GM19397 (cell line): ENCODE measurements around the gene FOXI1.
"Not testable (repeated sequence)": the region's sequence is repeated elsewhere in the genome, so short reads cannot be mapped to it uniquely, and the experiment has no call there.

Experiments used
- ATAC-seq: cut with Tn5 transposase; IDR thresholded peaks from one replicate; pipeline ENCODE4 v1.9.1; 2021; ENCODE audit warnings: mild to moderate bottlenecking, moderate library complexity; ENCODE audit not compliant: unreplicated experiment

The FOXI1 gene

DNA sequence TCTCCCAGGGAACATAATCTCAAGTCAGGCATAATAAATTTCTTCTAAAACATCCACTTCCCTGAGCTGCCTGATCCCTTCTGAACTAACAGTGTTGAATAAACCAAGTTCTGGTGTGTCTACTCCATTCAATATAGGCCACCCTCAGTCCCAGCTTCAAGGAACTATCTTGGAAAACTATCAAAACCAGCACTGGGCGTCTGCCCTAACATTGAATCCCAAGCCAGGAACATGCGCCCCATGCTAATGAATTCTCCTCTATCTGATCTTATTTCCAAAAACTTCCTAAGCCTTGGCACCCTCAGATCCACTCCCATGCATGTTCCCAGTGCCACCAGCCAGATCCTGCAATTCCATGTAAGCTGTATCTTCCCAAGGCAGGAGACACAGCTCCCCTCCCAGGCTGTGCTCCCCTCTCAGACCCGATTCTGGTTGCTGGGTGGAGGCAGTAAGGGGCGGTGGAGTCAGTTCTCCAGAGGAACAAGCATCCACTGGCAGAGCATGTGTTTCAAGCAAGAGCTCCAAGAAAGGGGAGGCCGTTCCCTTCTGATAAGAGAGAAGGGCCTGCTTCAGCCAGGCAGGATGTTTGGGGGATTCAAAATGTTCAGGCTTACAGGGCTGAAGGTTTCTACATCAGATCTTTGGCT, 13.1 kb upstream of the FOXI1 start:
- ATAC-seq, result no peak

DNA sequence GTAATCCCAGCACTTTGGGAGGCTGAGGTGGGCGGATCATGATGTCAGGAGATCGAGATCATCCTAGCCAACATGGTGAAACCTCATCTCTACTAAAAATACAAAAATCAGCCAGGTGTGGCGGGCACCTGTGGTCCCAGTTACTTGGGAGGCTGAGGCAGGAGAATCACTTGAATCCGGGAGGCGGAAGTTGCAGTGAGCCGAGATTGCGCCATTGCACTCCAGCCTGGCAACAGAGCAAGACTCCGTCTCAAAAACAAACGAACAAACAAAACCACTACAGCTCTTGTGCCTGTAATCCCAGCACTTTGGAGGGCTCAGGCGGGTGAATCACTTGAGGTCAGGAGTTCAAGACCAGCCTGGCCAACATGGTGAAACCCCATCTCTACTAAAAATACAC, 11.4 kb upstream of the FOXI1 start:
- not testable (repeated sequence) for ATAC-seq

DNA sequence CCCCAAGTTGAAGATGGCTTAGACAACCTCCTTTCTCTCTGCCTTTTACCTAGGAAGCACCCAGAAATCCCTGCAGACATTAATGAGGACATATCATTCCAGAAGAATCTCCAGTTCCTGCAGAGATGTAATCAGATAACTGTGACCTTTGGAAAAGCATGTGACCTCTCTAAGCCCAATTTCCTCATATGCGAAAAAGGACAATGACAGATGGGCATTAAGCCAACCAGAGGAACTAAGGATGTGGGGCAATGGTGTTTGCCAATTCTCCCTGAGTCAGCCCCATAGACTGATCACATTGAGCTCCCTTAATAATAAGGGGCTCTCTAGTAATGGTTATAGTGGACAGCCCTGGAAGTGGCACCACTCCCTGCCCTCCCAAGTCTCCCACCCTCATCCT, 10.1 kb upstream of the FOXI1 start:
- ATAC-seq, result no peak

DNA sequence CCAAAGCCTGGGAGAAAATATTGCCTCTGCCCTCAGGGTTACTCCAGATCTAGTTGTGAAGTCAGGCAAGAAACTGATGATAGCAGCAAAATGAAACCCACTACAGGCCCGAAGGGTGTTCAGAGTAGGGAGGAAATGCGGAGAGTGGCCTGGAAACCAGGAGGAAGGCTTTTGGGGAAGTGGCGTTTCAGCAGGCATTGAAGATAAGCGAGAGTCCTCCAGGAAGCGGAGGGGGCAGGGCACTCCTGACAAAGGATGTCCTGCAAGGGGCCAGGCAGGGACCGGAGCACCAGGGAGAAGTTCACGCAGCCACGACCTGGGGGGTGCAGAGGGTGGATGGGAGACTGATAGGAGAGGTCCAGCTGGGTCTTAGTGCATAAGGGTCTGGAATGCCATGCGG, 7.8 kb upstream of the FOXI1 start:
- ATAC-seq, result no peak

GRCh38 chr5:170100066-170100943, 5.4 kb upstream of the FOXI1 start:
- no peak for ATAC-seq

DNA sequence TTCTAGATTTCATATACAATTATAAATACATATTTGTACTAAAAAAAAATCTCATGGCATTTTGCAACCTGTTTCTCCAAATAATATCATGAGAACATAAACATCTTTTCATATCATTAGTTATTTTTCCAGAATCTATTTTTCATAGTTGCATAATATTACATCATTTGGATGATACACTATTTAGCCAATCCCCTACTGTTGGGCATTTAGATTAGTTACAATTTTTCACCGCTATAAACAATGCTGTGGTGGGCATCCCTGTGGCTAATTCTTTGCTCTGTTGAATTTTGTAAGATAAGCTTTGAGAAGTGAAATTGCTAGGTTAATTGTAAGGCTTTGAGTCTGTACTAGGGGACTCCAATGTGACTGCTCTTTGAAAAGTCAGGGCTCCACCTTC, 2.2 kb upstream of the FOXI1 start:
- no peak for ATAC-seq

DNA sequence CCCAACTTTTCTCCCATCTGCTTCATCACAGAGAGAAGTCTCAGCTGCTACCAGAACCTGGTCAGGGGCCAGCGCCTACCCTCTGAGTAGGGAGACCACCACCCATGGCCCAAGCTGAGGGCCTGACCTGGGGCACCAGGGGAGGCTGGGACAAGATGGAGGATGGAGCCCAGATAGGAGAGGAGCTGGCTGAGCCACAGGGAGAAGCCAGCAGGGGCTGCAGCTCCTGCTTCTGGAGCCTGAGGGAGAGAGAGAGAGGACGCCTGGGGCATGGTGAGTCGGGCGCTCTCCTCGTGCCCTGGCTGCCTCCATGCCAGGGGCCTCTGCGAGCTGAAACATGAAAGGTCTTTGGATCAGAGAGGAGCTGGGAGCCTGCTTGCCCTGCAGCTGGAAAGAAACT, 1.4 kb upstream of the FOXI1 start:
- ATAC-seq, result no peak

GRCh38 chr5:170104710-170105109, 987 bp upstream of the FOXI1 start:
- ATAC-seq, result no peak

- ATAC-seq, result no peak
Measured at GRCh38 chr5:170107674-170108073, 2.0 kb downstream of the FOXI1 start.

DNA sequence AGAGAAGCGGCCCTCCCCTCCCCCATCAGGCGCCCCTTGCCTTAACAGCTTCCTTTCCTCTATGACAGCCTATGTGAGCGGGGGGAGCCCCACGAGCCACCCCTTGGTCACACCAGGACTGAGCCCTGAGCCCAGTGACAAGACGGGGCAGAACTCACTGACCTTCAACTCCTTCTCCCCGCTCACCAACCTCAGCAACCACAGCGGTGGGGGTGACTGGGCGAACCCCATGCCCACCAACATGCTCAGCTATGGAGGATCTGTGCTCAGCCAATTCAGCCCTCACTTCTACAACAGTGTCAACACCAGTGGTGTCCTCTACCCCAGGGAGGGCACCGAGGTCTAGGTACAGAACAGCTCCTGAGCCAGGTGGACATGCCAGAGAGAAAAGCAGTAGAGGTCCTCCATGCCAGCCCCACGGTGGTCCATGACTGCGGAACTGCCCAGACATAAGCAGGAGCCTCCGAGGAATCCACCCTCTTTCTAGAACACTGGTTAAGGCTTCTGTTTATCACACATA, 2.6 kb downstream of the FOXI1 start:
- ATAC-seq, result no peak

DNA sequence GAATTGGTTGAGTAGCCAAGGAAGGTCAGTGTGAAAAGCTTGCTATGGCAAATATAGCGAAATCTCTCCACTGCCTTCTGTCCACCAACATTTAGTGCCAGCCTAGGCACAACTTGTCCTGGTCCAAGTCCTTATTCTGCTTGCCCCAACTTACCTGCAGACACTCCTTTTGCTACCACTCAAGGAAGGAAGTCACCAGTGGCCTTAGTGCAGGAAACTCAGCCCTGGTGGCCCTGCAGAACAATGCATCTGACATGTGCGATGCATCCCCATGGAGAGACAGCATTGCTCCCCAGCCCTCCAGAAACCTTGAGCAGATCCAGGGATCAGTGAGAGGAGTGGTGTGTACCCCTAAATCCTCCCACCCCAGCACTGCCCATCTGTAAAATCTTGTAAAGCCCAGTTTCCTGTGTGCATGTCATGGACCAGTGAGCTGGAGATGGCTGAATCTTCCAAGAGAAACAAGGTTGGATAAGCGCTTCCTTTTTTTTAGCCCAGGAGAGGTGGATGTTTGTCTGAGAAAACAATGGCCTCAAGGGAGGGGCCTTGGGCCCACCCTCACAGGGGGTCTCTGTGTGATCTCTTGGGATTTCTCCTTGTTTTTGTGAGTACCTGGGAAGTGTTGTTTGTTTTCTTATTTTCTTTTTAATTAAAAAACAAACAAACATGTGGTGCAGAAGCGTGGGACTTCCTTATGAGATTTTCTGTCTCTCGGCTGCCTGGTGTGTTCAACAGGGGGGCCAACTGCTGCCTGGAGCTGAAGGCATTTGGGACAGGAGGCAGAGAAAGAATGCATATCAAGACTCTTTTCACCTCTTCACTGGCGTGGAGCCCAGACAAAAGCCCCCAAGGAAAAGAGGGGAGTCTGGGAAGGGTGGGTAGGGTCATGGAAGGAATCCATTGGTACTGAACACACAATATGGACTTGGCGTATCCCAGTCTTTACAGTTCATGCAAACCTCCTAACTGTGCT, 3.6 kb downstream of the FOXI1 start:
- no peak for ATAC-seq

DNA sequence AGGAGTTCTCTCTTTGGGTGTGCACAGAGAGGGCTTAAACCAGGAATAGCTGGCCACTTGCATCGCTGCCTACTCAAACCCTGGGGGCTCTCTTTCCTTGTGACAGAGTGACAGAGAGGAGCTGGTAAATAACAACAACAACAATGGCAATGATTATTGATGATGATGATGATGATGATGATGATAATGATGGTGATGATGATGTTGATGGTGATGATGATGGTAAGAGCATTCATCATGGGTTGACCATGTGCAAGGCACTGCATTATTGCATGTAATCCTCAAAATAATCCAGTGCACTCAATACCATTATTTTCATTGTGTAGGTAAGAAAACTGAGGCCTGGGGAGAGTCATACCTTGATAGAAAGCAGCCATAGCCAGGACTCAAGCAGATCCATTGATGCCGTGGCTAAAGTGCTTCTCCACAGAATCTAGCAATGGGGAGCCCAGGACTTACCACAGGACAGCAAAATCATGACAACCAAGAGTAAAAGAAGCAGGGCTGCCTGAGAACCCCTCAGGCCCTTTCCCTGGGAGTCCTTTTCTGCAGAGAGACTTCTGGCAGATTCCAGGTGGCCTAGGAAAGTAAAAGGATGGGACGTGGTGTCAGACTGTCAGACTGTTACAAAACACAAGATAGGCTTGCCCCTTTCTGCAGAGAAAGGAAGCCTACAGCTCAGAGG, 4.8 kb downstream of the FOXI1 start:
- ATAC-seq, result no peak

GRCh38 chr5:170111088-170111785, 5.5 kb downstream of the FOXI1 start:
- no peak for ATAC-seq

DNA sequence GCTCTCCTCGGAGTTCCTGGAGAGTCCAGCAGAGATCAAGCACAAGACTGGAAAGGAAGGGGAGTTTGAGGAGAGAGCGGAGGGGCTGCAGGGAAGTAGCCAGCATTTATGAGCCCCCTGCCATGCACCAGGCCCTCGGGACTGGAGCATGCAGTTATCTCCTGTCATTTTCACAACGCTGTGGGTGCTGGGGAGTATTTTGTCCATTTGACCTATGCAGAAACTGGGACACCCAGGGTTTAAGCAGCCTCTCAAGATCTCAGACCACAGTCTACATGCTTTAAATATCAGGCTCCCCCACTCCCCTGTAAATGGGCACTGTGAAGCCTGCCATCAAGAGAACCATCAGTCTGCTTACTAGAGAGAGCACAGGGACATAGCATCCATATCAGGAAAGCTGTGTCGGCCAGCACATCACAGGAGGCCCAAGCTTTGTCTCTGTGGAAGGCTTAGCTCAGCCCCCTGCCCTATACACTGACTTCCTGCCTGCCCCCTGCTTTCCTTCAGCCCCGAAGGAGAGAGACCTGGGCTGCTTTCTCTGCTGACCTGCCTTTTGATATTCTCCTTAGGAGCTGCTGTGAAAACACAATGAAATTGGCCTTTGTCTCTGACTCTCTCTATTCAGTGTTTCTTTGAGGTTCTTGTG, 7.3 kb downstream of the FOXI1 start:
- no peak for ATAC-seq

- ATAC-seq, result no peak
Measured at GRCh38 chr5:170113522-170113900, 7.8 kb downstream of the FOXI1 start.

DNA sequence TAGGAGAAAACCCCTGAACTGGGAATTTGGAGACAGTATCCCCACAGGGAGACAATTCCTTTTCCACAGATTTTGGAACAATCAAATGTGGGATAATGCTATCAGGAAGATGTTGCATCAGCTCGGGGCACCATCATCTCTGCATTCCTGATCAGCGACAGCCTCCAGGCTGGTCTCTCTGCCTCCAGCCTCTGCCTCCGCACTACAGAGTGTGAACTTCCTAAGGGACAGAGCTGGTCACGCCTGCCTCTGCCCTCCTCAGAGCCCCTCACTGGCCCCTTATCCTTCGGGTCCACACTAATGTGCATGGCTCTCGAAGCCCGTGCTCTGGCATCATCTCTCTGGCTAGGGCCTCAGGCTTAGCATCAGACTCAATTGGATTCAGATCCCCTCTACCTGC, 8.6 kb downstream of the FOXI1 start:
- ATAC-seq, result no peak

GRCh38 chr5:170115925-170116324, 10.2 kb downstream of the FOXI1 start:
- no peak for ATAC-seq

- ATAC-seq, result no peak
Measured at GRCh38 chr5:170117736-170118135, 12.0 kb downstream of the FOXI1 start.

DNA sequence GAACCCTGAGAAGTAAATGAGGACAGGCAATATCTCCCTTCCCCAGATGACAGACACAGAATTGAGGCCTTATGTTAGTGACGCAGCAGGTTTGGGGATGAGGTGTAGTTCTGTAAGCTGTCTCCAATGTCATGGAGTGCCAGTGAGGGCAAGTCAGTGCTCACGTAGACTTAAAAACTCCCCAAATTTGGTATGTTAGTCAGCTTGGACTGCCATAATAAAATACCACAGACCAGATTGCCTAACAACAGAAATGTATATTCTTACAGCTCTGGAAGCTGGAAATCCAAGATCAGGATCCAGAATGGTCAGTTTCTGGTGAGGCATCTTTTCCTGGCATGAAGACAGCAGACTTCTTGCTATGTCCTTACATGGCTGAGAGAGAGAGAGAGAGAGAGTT, 14.9 kb downstream of the FOXI1 start:
- ATAC-seq, result no peak
